Endothelial cell of umbilical vein (primary cell): ENCODE results near the gene GPALPP1.

Experiments used
- EZH2 ChIP-seq: IDR thresholded peaks from 2 replicates; pipeline ENCODE4 v1.6.1; 2012; ENCODE audit warnings: borderline replicate concordance, low read depth, mild to moderate bottlenecking, moderate library complexity, low read length, inconsistent platforms; ENCODE audit not compliant: severe bottlenecking
- FOS ChIP-seq: IDR thresholded peaks from 2 replicates; pipeline ENCODE4 v1.6.1; 2011; ENCODE audit warnings: mild to moderate bottlenecking, low read length, moderate library complexity, borderline replicate concordance; ENCODE audit not compliant: insufficient read depth
- GATA2 ChIP-seq: IDR thresholded peaks from 2 replicates; pipeline ENCODE4 v1.7.0; 2011; ENCODE audit warnings: low read depth, mild to moderate bottlenecking, moderate library complexity, mixed read lengths, low read length; ENCODE audit not compliant: insufficient read length, insufficient read depth
- JUN ChIP-seq: IDR thresholded peaks from 2 replicates; pipeline ENCODE4 v1.6.1; 2011; ENCODE audit warnings: borderline replicate concordance, low read depth; ENCODE audit not compliant: insufficient read length, insufficient read depth
- MYC ChIP-seq: IDR thresholded peaks from one replicate; pipeline ENCODE4 v1.6.1; 2011; ENCODE audit warnings: mild to moderate bottlenecking, low read depth, low read length
- POLR2A ChIP-seq: IDR thresholded peaks from 2 replicates; pipeline ENCODE4 v1.6.1; 2012; ENCODE audit warnings: low read depth, mild to moderate bottlenecking, control low read depth, low read length
- POLR2AphosphoS5 ChIP-seq: IDR thresholded peaks from 2 replicates; pipeline ENCODE4 v1.6.1; 2012; ENCODE audit warnings: low read depth, mild to moderate bottlenecking, control low read depth, low read length, moderate library complexity; ENCODE audit not compliant: insufficient read depth
- TF ChIP-seq, protein P1 (sequence below), 2 donors: IDR thresholded peaks; 1 replicate in 1 of 2; 2 replicates in 1 of 2; pipeline ENCODE4 v1.5.1; 2011; ENCODE audit warnings: low read length in 2 of 2, mild to moderate bottlenecking in 2 of 2, moderate library complexity in 2 of 2, control low read depth in 1 of 2, inconsistent platforms in 1 of 2, low read depth in 1 of 2; ENCODE audit not compliant: insufficient read depth in 1 of 2; ENCODE audit errors: extremely low read depth in 1 of 2
- TF ChIP-seq, protein P2 (sequence below): IDR thresholded peaks from 2 replicates; pipeline ENCODE4 v1.6.1; 2011; ENCODE audit not compliant: insufficient read depth, insufficient read length

DNA sequence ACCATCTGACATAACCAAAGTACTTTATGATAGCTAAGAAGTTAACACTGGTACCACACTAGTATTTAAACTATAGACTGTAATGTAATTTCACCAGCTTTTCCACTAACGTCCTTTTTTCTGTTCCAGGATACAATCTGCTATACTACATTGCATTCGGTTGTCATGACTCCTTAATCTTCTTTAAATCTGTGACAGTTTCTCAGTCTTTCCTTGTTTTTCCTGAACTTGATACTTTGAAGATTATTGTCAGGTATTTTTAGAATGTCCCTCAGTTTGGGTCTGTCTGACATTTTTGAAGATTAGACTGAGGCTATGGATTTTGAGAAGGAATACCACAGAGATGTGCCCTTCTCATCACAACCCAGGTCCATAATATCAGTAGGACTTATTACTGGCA is 36.7 kb upstream of the GPALPP1 start:
- no peak for TF ChIP-seq POLR2A
- TF ChIP-seq MYC: no peak
- no peak for TF ChIP-seq EZH2
- TF ChIP-seq, protein P1, sequence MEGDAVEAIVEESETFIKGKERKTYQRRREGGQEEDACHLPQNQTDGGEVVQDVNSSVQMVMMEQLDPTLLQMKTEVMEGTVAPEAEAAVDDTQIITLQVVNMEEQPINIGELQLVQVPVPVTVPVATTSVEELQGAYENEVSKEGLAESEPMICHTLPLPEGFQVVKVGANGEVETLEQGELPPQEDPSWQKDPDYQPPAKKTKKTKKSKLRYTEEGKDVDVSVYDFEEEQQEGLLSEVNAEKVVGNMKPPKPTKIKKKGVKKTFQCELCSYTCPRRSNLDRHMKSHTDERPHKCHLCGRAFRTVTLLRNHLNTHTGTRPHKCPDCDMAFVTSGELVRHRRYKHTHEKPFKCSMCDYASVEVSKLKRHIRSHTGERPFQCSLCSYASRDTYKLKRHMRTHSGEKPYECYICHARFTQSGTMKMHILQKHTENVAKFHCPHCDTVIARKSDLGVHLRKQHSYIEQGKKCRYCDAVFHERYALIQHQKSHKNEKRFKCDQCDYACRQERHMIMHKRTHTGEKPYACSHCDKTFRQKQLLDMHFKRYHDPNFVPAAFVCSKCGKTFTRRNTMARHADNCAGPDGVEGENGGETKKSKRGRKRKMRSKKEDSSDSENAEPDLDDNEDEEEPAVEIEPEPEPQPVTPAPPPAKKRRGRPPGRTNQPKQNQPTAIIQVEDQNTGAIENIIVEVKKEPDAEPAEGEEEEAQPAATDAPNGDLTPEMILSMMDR (IDR thresholded peaks at IDR 0.05; ENCODE audit: extremely low read depth in 1 of 2, insufficient read depth in 1 of 2, low read depth in 1 of 2, low read length in 2 of 2): no peak
- TF ChIP-seq FOS: no peak
- no peak for TF ChIP-seq POLR2AphosphoS5
- no peak for TF ChIP-seq GATA2
- TF ChIP-seq, protein P2, sequence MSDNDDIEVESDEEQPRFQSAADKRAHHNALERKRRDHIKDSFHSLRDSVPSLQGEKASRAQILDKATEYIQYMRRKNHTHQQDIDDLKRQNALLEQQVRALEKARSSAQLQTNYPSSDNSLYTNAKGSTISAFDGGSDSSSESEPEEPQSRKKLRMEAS: no peak
- TF ChIP-seq JUN: no peak
